ENCODE data around the gene PHACTR3. TPM values are rescaled to one million over a fixed set of nuclear protein-coding genes. Genes with fewer than 3 reads are reported as not detected.

Gene PHACTR3
- total and polyA plus RNA-seq, 2 of the 8 experiments (the other 6 are each of a cell fraction or from before 2014, with no cell fraction given), result 0.05 to 0.13 TPM

DNA sequence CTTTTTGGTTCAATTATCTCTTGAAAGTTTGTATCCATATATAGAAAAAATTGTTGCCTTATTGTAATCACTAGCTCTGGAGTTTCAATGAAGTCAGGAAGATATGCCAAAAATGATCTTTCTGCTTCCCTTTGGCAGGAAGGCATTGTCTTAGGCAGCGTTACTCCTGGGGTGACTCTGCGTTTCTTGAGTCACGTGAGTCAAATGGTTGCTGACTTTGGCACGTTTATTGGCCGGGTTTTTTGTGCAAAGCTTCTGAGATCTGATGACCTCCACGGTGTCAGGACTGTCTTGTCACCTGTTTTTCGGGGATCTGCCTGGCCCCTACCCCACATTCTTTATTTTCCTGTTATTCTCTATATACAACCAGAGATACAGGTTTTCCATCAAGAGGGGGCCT, 10.4 kb downstream of the PHACTR3 start:
- Histone ChIP-seq H2BK5ac (ENCODE audit: low read depth, low read length) (no peak overlapping the region), H3K4me1 (replicated peaks in 1 of 4; ENCODE audit: control insufficient read depth in 3 of 4, insufficient read depth in 4 of 4, low read length in 3 of 4) (no peaks in the 10 kb centered on the region), H3K4ac (replicated peaks; ENCODE audit: insufficient read length, low read depth, low read length) (no peak overlapping the region), H2BK120ac (replicated peaks; ENCODE audit: low read depth, low read length) (no peak overlapping the region), H3K36me3 (ENCODE audit: control insufficient read depth in 2 of 4, insufficient read depth in 4 of 4, low read length in 3 of 4) (no peaks in the 10 kb centered on the region), H2BK15ac (ENCODE audit: low read length) (no peak overlapping the region), H2BK20ac (ENCODE audit: low read length) (no peak overlapping the region), H2AFZ (ENCODE audit: low read length) (no peak overlapping the region), H2BK12ac (ENCODE audit: low read depth, low read length) (no peak overlapping the region), H3K9me3 (ENCODE audit: insufficient read depth in 2 of 2, low read depth in 1 of 2, low read length in 1 of 2) (peaks cover 82 to 99% of the 10 kb centered on the region in 2 experiments), H3K56ac (replicated peaks; ENCODE audit: insufficient read length, low read depth, low read length) (no peak overlapping the region), H3K79me2 (ENCODE audit: control insufficient read depth in 1 of 2, insufficient read depth in 2 of 2, low read length in 2 of 2) (no peaks in the 10 kb centered on the region), H3K27ac (ENCODE audit: low read depth, low read length) (no peak overlapping the region), H4K8ac (ENCODE audit: extremely low read depth, insufficient read depth, low read length) (no peak overlapping the region), H3K14ac (ENCODE audit: insufficient read length) (no peak overlapping the region), H3K23me2 (ENCODE audit: low read depth, low read length) (no peaks in the 10 kb centered on the region), H3K4me2 (ENCODE audit: insufficient read depth in 1 of 2, low read depth in 2 of 2, low read length in 2 of 2) (no peak overlapping the region), H2AK5ac (ENCODE audit: low read depth, low read length) (no peak overlapping the region), H4K91ac (replicated peaks; ENCODE audit: insufficient read length, low read length) (no peak overlapping the region), H3K4me3 (ENCODE audit: extremely low read depth in 1 of 4, insufficient read depth in 2 of 4, low read depth in 3 of 4, low read length in 4 of 4) (no peak overlapping the region), H3K18ac (ENCODE audit: extremely low read depth, low read length) (no peak overlapping the region), H3K23ac (ENCODE audit: insufficient read length) (no peak overlapping the region), H3K79me1 (ENCODE audit: low read depth, low read length) (no peaks in the 10 kb centered on the region), H3K9ac (replicated peaks in 1 of 4; ENCODE audit: extremely low read depth in 1 of 4, low read depth in 3 of 4, low read length in 3 of 4) (no peak overlapping the region), H4K20me1 (replicated peaks in 1 of 2; ENCODE audit: control insufficient read depth in 1 of 2, insufficient read depth in 2 of 2, low read length in 2 of 2) (no peaks in the 10 kb centered on the region), H4K5ac (ENCODE audit: insufficient read length, low read depth, low read length) (no peak overlapping the region), H3K27me3 (replicated peaks in 1 of 4; ENCODE audit: control insufficient read depth in 3 of 4, extremely low read depth in 1 of 4, insufficient read depth in 3 of 4, low read length in 3 of 4) (no peaks in the 10 kb centered on the region)
- POLR2A ChIA-PET (ENCODE audit: partially characterized antibody), result no interaction called here
- DNase-seq (ENCODE audit: low read depth in 1 of 2, low spot score in 2 of 2) (no peak), FAIRE-seq (no peak)
- CTCF ChIA-PET (ENCODE audit: partially characterized antibody), result no interaction called here
- TF ChIP-seq EP300 (IDR thresholded peaks at IDR 0.05; ENCODE audit: borderline replicate concordance in 1 of 2, low read depth in 2 of 2, low read length in 2 of 2) (no peak), RNF2 (IDR thresholded peaks at IDR 0.05; ENCODE audit: borderline replicate concordance, low read depth, low read length, missing control alignments, poor library complexity, severe bottlenecking) (no peak), ATF2 (IDR thresholded peaks at IDR 0.05; ENCODE audit: low read length) (no peak), SIN3A (conservative IDR thresholded peaks at IDR 0.05 in 1 of 2, IDR thresholded peaks at IDR 0.05 in 1 of 2; ENCODE audit: low read depth in 1 of 2, low read length in 2 of 2) (no peak), TEAD4 (IDR thresholded peaks at IDR 0.05; ENCODE audit: low read depth, low read length) (no peak)
- WGBS, 2 experiments (ENCODE audit: extremely low coverage in 1 of 2, insufficient coverage in 1 of 2, insufficient read length in 1 of 2, insufficient replicate concordance in 2 of 2, low coverage in 1 of 2, low lambda C conversion rate in 2 of 2, missing lambda C conversion rate in 1 of 2), result 83% methylated on average over 7 of the region's 7 CpGs; no CpG with 5 or more reads in 1 of the 2 experiments
